ENCODE results near the gene WDTC1. TPM values are rescaled to one million over a fixed set of nuclear protein-coding genes. Genes with fewer than 3 reads are reported as not detected.

WDTC1 gene
- total and polyA plus RNA-seq, 12 donors = 14.4 to 74.3 (median 61.6) TPM

DNA sequence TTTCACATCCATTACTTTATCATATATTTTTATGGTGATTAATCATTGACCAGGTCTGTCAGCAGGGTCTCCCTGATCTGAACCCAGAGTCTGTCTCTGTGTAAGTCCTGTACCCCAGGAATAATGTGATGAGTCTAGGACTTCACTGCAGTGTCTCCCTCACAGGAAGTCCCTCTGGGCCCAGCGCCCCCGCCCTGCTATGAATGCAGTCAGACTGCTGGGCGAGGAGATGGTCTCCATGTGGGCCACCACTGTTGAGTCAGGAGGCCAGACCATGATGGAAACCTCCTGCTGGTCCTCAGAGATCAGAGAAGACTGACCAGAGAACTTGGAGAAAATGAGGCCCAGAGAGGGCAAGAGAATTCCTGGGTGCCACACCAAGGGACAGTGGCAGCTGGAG, 97.0 kb downstream of the WDTC1 start:
- Histone ChIP-seq H3K27me3 (no peaks in the 10 kb centered on the region), H3K9me3 (no peaks in the 10 kb centered on the region), H3K36me3 (peaks cover 0 to 99% (median 41%) of the 10 kb centered on the region in 9 donors), H3K4me3 (no peak overlapping the region), H3K4me1 (peaks cover 22 to 53% (median 42%) of the 10 kb centered on the region in 9 donors), H3K27ac (peak overlapping the region in 9 of 10 donors; percentile 20 to 67 (median 44))
- TF ChIP-seq, protein P1, sequence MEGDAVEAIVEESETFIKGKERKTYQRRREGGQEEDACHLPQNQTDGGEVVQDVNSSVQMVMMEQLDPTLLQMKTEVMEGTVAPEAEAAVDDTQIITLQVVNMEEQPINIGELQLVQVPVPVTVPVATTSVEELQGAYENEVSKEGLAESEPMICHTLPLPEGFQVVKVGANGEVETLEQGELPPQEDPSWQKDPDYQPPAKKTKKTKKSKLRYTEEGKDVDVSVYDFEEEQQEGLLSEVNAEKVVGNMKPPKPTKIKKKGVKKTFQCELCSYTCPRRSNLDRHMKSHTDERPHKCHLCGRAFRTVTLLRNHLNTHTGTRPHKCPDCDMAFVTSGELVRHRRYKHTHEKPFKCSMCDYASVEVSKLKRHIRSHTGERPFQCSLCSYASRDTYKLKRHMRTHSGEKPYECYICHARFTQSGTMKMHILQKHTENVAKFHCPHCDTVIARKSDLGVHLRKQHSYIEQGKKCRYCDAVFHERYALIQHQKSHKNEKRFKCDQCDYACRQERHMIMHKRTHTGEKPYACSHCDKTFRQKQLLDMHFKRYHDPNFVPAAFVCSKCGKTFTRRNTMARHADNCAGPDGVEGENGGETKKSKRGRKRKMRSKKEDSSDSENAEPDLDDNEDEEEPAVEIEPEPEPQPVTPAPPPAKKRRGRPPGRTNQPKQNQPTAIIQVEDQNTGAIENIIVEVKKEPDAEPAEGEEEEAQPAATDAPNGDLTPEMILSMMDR (IDR thresholded peaks at IDR 0.05) = no peak
- no peak for DNase-seq
- intact Hi-C loops (cut with DNase I) = no loop called here
- 90 to 91% methylated on average over 3 of the region's 3 CpGs for WGBS, 2 donors
- ATAC-seq = no peak

DNA sequence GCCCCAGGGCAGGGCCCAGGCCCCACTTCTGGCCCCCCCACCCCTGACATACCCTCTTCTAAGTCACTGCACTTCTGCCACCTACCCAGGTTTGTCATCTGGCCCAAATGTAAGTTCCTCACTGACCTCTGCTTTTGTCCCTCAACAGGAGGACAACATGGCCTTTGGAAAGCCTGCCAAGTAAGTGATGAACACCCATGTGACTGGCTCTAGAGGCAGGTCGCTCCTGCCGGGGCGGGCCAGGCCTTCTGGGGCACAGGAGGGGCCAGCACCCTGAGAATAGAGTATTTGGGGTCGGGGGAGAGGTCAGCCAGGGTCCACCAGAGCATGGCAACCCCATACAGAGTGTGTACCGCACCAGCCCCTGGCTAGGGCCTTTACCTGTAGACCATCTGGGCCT, 97.5 kb downstream of the WDTC1 start:
- peak overlapping the region in 9 of 10 donors; percentile 20 to 67 (median 44) for H3K27ac ChIP-seq
- peaks cover 0 to 99% (median 46%) of the 10 kb centered on the region in 9 donors for H3K36me3 ChIP-seq
- H3K9me3 ChIP-seq = no peaks in the 10 kb centered on the region
- DNase-seq (no peak), ATAC-seq (peak in 6 of 8 donors; percentile 28 to 80 (median 52))
- H3K4me3 ChIP-seq = no peak overlapping the region
- TF ChIP-seq, protein P1 (IDR thresholded peaks at IDR 0.05) = no peak
- intact Hi-C loops (cut with DNase I) = loop anchor here in 1 of 10 donors (2.0 kb wide), 1 partner anchor 63 kb away; no protein-coding TSS in a partner anchor
- WGBS, 2 donors = 61 to 67% methylated on average over 5 of the region's 5 CpGs
- H3K27me3 ChIP-seq = no peaks in the 10 kb centered on the region
- H3K4me1 ChIP-seq = peaks cover 17 to 48% (median 38%) of the 10 kb centered on the region in 9 donors

DNA sequence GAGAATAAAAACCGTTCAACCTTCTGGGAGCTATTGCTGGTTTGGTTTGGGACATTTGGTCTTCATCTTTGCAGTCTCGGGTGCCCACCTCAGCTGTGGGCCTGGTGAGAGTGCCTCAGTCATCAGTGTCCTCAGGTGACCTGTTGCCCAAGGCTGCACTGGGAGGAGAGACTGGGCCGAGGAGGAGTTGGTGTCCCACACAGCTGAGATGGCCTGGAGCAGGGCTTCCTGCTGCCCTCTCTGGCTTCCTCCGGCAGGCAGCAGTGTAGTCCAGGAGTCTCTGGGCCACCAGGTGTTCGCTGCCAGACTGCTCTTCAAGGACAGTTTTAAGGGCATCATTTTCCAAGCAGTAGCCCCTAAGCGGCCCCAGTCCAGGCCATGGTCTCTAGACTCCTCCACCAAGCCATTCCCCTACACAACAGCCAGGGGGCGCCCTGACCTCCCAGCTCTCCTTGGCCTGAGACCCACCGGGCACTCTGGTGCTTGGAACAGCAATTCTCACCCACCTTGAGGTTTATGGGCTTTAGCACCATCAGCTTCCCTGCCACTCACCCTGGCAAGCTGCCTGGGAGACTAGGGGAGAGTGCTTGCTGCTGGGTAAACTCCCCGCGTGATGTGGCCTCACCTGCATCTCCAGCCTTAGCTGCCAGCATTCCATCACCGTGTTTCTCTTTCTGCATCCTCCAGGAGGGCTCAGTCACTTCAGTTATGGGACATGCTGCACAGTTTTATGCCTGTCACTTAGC, 98.3 kb downstream of the WDTC1 start:
- Histone ChIP-seq H3K4me3 (no peak overlapping the region), H3K27me3 (no peaks in the 10 kb centered on the region), H3K27ac (peak overlapping the region in 7 of 10 donors; percentile 20 to 67 (median 43)), H3K4me1 (peaks cover 12 to 40% (median 30%) of the 10 kb centered on the region in 9 donors), H3K36me3 (peaks cover 0 to 98% (median 46%) of the 10 kb centered on the region in 9 donors), H3K9me3 (no peaks in the 10 kb centered on the region)
- TF ChIP-seq, protein P1 (IDR thresholded peaks at IDR 0.05) = peak; percentile 70 to 87 (median 78)
- ATAC-seq (peak; percentile 37 to 69 (median 60)), DNase-seq (peak; percentile 33 to 56)
- WGBS, 2 donors = 69 to 70% methylated on average over 11 of the region's 11 CpGs
- intact Hi-C loops (cut with DNase I) = loop anchor here in 1 of 10 donors (2.0 kb wide), 1 partner anchor 62 kb away; no protein-coding TSS in a partner anchor

DNA sequence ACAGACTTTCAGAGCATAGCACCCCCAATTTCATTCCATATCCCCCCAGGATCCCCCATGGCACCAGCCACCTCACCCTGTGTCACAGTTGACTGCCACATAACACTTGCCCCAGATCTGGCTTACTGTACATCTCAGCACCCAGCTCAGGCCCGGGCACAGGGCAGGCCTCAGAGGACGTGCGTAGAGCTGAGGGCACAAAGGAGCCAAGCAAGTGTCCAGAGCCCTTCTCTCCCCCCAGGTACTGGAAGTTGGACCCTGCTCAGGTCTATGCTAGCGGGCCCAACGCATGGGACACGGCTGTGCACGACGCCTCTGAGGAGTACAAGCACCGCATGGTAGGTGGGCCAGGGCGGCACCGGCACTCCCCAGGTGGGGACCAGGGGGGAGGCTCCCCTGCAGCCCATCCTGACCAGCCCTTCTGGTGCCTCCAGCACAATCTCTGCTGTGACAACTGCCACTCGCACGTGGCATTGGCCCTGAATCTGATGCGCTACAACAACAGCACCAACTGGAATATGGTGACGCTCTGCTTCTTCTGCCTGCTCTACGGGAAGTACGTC, 99.4 kb downstream of the WDTC1 start:
- Histone ChIP-seq H3K36me3 (peaks cover 0 to 98% (median 46%) of the 10 kb centered on the region in 9 donors), H3K27me3 (no peaks in the 10 kb centered on the region), H3K27ac (no peak overlapping the region), H3K4me3 (no peak overlapping the region), H3K4me1 (peaks cover 12 to 29% (median 21%) of the 10 kb centered on the region in 9 donors), H3K9me3 (no peaks in the 10 kb centered on the region)
- TF ChIP-seq, protein P1 (IDR thresholded peaks at IDR 0.05) = no peak
- intact Hi-C loops (cut with DNase I) = loop anchor here in 1 of 10 donors (2.0 kb wide), 1 partner anchor 61 kb away; no protein-coding TSS in a partner anchor
- ATAC-seq (no peak), DNase-seq (no peak)
- WGBS, 2 donors = 92 to 96% methylated on average over 17 of the region's 17 CpGs
